Measurements from ENCODE around the gene SHD. TPM values are rescaled to one million over a fixed set of nuclear protein-coding genes. Genes with fewer than 3 reads are reported as not detected.

Gene SHD
- total and polyA plus RNA-seq, 9 of the 15 experiments (the other 6 are each of a cell fraction or from before 2014, with no cell fraction given): 0.05 to 0.62 (median 0.15) TPM; not detected in 5

GRCh38 chr19:4246767-4247593 is 32.1 kb upstream of the SHD start, which contains the start of gene YJU2 (continued):
- TF ChIP-seq TFAP4 (CRISPR knock-in tag; IDR thresholded peaks at IDR 0.05; ENCODE audit: borderline replicate concordance): peak; percentile 75
- TF ChIP-seq SIX5 (IDR thresholded peaks at IDR 0.05; ENCODE audit: borderline replicate concordance in 1 of 2, insufficient read depth in 1 of 2, low read depth in 1 of 2, low read length in 2 of 2): peak; percentile 49 to 60; a peak in 3 of 4 replicates
- TF ChIP-seq XRCC5 (IDR thresholded peaks at IDR 0.05; ENCODE audit: low read depth, low read length): peak; percentile 97
- TF ChIP-seq TRIM25 (IDR thresholded peaks at IDR 0.05; ENCODE audit: borderline replicate concordance): no peak
- TF ChIP-seq FOXM1 (IDR thresholded peaks at IDR 0.05; ENCODE audit: low read depth): peak; percentile 69; the same call in 1 of the 2 replicates
- TF ChIP-seq FOXM1 (CRISPR knock-in tag; IDR thresholded peaks at IDR 0.05; ENCODE audit: low read depth): no peak
- peak; percentile 100 for TF ChIP-seq NFYB (IDR thresholded peaks at IDR 0.05; ENCODE audit: extremely low read depth, insufficient read length)
- TF ChIP-seq DLX4 (CRISPR knock-in tag; IDR thresholded peaks at IDR 0.05): no peak
- TF ChIP-seq HMGXB4 (CRISPR knock-in tag; IDR thresholded peaks at IDR 0.05): peak; percentile 62; the same call in 1 of the 2 replicates
- peak; percentile 61 for TF ChIP-seq NFIC (IDR thresholded peaks at IDR 0.05)
- no peak for TF ChIP-seq RUNX1 (IDR thresholded peaks at IDR 0.05; ENCODE audit: low read depth)
- peak; percentile 22; the same call in 1 of the 2 replicates for TF ChIP-seq E2F3 (CRISPR knock-in tag; IDR thresholded peaks at IDR 0.05)
- TF ChIP-seq TAL1 (IDR thresholded peaks at IDR 0.05): no peak
- no peak for TF ChIP-seq ZNF232 (CRISPR knock-in tag; IDR thresholded peaks at IDR 0.05)
- TF ChIP-seq CC2D1A (IDR thresholded peaks at IDR 0.05): 0 out of 2 replicates have a peak, but pooled peaks have one; percentile 75
- TF ChIP-seq FOXJ3 (CRISPR knock-in tag; IDR thresholded peaks at IDR 0.05): no peak
- peak; percentile 75 for TF ChIP-seq FOSL1 (tag; conservative IDR thresholded peaks at IDR 0.05)
- peak; percentile 16 for TF ChIP-seq CCNT2 (IDR thresholded peaks at IDR 0.05; ENCODE audit: borderline replicate concordance, extremely low read depth, insufficient read length, low read depth, low read length)
- 0 out of 2 replicates have a peak, but pooled peaks have one; percentile 36 for TF ChIP-seq RNF2 (IDR thresholded peaks at IDR 0.05)
- TF ChIP-seq ZHX1 (conservative IDR thresholded peaks at IDR 0.05; ENCODE audit: low read length): peak; percentile 85; the same call in 1 of the 2 replicates
